A673 (cell line): ENCODE measurements around the gene SRD5A1. TPM values are rescaled to one million over a fixed set of nuclear protein-coding genes. Genes with fewer than 3 reads are reported as not detected.

Experiments
- BruUV-seq: library from RNA; stranded (reverse); fragments of 400-500 nt; replicated peaks from 2 replicates; lab custom pipeline; 2021; lab: Mats Ljungman, UMichigan
- CTCF ChIA-PET: fragments of 300-600 bp; sonication (Branson Sonifier 250); formaldehyde crosslinking; loops from one replicate; lab custom pipeline; 2022; ENCODE audit warnings: antibody characterized with exemption; lab: Charles Lee
- POLR2A ChIA-PET: fragments of 300-600 bp; sonication (Branson Sonifier 250); formaldehyde crosslinking; loops from one replicate; lab custom pipeline; 2022; ENCODE audit warnings: antibody characterized with exemption; ENCODE audit not compliant: low non-redundant PET; lab: Charles Lee
- DNase-seq: peaks from one replicate; pipeline ENCODE4 v3.0.0-alpha.2; 2015; ENCODE audit warnings: low spot score
- H3K27ac ChIP-seq: fragments of 200-600 bp; sonication (generic); 2 replicates; pipeline ENCODE4 v1.5.1; 2016; ENCODE audit warnings: mixed run types, low read depth, mild to moderate bottlenecking, mixed read lengths, antibody characterized with exemption, low read length; ENCODE audit not compliant: poor library complexity, severe bottlenecking
- H3K27me3 ChIP-seq: fragments of 200-600 bp; sonication (generic); replicated peaks from 2 replicates; pipeline ENCODE4 v1.6.1; 2017; ENCODE audit warnings: mixed run types, low read depth, mild to moderate bottlenecking, mixed read lengths, antibody characterized with exemption, low read length; ENCODE audit not compliant: insufficient read depth, poor library complexity
- H3K36me3 ChIP-seq: fragments of 200-600 bp; sonication (generic); 2 replicates; pipeline ENCODE4 v1.6.1; 2016; ENCODE audit warnings: mixed run types, mild to moderate bottlenecking, mixed read lengths, antibody characterized with exemption, low read length; ENCODE audit not compliant: insufficient read depth, poor library complexity, severe bottlenecking
- H3K4me1 ChIP-seq: fragments of 200-600 bp; sonication (generic); 2 replicates; pipeline ENCODE4 v1.6.1; 2017; ENCODE audit warnings: mixed run types, mild to moderate bottlenecking, mixed read lengths, antibody characterized with exemption, low read length; ENCODE audit not compliant: insufficient read depth, poor library complexity, severe bottlenecking
- H3K4me3 ChIP-seq: fragments of 200-600 bp; sonication (generic); 2 replicates; pipeline ENCODE4 v1.5.1; 2016; ENCODE audit warnings: low read depth, mixed run types, mild to moderate bottlenecking, mixed read lengths, low read length; ENCODE audit not compliant: poor library complexity, severe bottlenecking
- H3K9me3 ChIP-seq: fragments of 200-600 bp; sonication (generic); 2 replicates; pipeline ENCODE4 v1.6.1; 2016; ENCODE audit warnings: mixed run types, low read depth, mild to moderate bottlenecking, mixed read lengths, antibody characterized with exemption, low read length; ENCODE audit not compliant: poor library complexity, severe bottlenecking
- EZH2 ChIP-seq: fragments of 200-600 bp; sonication (generic); IDR thresholded peaks from 2 replicates; pipeline ENCODE4 v1.6.1; 2017; ENCODE audit warnings: borderline replicate concordance, low read depth, mild to moderate bottlenecking, mixed read lengths, antibody characterized with exemption, low read length; ENCODE audit not compliant: poor library complexity, severe bottlenecking
- intact Hi-C: fragments of 100-400 bp; cut with micrococcal nuclease; formaldehyde crosslinking; loops from one replicate; pipeline ENCODE4 v1.10.0; 2022; ENCODE audit not compliant: unreplicated experiment
- total RNA-seq: library from RNA; stranded (reverse); gene quantifications from 2 replicates; pipeline ENCODE4 v1.2.3, GENCODE V29; 2021
- TF ChIP-seq, protein P1 (sequence below): fragments of 300-800, 200-600 bp; sonication (generic); conservative IDR thresholded peaks from 2 replicates; pipeline ENCODE4 v1.5.1; 2017; ENCODE audit warnings: low read depth, mild to moderate bottlenecking, antibody characterized with exemption, low read length, moderate library complexity, mixed read lengths

SRD5A1 gene
- total RNA-seq, 1 experiment from 2014 or later = 32.0 TPM

DNA sequence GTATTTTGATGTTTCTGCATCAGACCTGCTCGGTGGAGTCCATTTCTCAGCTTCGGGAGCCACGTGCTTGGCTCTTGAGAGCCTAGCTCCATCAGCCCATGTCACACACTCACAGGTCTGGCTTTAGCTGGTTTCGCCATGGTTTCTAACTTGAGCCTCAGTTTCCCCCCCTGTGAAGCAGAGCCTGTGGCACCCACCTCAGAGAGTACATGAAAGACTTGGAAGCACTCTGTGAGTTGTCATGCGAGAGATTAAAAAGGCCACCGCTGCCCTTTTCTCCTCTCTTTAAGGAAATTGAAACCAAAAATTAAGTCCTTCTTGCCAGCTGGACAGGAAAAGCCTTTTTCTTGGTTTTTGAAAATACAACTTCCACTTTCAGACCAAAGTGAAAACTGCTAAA is 88.8 kb downstream of the SRD5A1 start:
- TF ChIP-seq EZH2 = no peak
- TF ChIP-seq, protein P1, sequence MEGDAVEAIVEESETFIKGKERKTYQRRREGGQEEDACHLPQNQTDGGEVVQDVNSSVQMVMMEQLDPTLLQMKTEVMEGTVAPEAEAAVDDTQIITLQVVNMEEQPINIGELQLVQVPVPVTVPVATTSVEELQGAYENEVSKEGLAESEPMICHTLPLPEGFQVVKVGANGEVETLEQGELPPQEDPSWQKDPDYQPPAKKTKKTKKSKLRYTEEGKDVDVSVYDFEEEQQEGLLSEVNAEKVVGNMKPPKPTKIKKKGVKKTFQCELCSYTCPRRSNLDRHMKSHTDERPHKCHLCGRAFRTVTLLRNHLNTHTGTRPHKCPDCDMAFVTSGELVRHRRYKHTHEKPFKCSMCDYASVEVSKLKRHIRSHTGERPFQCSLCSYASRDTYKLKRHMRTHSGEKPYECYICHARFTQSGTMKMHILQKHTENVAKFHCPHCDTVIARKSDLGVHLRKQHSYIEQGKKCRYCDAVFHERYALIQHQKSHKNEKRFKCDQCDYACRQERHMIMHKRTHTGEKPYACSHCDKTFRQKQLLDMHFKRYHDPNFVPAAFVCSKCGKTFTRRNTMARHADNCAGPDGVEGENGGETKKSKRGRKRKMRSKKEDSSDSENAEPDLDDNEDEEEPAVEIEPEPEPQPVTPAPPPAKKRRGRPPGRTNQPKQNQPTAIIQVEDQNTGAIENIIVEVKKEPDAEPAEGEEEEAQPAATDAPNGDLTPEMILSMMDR = no peak
- Histone ChIP-seq H3K4me3 (no peak overlapping the region), H3K36me3 (peaks cover 2% of the 10 kb centered on the region), H3K27ac (no peak overlapping the region), H3K27me3 (no peaks in the 10 kb centered on the region), H3K9me3 (no peaks in the 10 kb centered on the region), H3K4me1 (peaks cover 18% of the 10 kb centered on the region)
- CTCF ChIA-PET = no interaction called here
- intact Hi-C loops = no loop called here
- BruUV-seq = no TSS peak
- no peak for DNase-seq
- POLR2A ChIA-PET = no interaction called here

DNA sequence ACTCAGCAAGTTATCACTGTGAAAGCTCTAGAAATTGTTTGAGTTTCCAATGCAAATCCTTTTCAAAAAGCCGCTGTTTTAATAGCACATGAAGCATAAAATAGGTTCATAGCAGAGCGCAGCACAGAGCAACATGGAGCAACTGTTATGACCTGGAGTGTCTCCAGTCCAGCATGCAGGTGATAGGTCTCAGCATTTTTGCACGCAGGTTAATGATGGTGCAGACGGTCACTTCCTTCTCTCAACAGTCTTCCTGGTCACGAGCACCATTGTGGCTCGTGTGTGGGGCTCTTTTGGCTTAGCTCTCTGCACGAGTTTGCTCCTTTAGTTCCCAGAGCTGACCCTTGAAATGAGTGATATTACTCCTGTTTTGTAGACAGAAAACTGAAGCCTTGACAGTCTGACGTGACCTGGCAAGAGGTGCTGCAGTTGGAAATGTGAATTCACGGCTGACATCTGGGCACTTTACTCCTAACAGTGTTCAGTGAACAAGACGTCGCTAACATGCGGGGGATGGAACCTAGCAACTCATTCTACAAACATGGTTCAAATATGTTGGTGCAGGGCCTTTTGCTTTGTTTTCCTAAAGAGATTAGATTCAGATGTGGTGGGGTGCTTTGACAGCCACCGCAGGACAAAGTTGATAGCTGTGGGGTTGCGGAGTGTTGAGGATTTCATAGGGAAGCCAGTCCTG is 90.0 kb downstream of the SRD5A1 start:
- Histone ChIP-seq H3K9me3 (no peaks in the 10 kb centered on the region), H3K36me3 (no peaks in the 10 kb centered on the region), H3K27ac (no peak overlapping the region), H3K4me1 (peaks cover 30% of the 10 kb centered on the region), H3K27me3 (no peaks in the 10 kb centered on the region), H3K4me3 (no peak overlapping the region)
- intact Hi-C loops = no loop called here
- DNase-seq = no peak
- no TSS peak for BruUV-seq
- POLR2A ChIA-PET = no interaction called here
- CTCF ChIA-PET = no interaction called here
- no peak for TF ChIP-seq EZH2

DNA sequence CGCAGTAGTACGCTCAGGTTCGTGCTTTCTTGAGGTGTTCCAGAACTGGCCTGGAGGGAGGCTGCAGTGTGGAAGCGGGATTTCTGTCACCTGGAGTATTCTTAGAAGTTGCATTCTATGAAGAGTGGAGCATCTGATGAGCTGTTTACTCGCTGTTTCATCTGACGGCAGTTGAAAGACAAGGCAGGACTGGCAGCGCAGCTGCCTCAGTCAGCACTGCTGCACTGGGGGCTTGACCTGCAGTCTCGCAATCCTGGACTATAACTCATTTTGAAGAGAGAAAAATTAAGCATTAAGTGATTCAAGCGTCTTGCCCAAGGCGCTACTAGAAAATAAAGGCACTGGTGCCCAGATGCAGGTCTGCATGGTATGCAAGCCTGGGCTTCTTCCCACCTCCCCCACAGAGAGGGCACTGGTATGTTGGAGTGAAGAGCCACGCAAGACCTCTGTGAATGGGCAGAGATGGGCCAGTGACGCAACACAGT is 90.6 kb downstream of the SRD5A1 start:
- Histone ChIP-seq H3K27ac (no peak overlapping the region), H3K27me3 (no peaks in the 10 kb centered on the region), H3K4me1 (peaks cover 36% of the 10 kb centered on the region), H3K9me3 (no peaks in the 10 kb centered on the region), H3K36me3 (no peaks in the 10 kb centered on the region), H3K4me3 (no peak overlapping the region)
- no TSS peak for BruUV-seq
- intact Hi-C loops = no loop called here
- CTCF ChIA-PET = no interaction called here
- TF ChIP-seq EZH2 = no peak
- TF ChIP-seq, protein P1 = no peak
- no peak for DNase-seq
- POLR2A ChIA-PET = no interaction called here

Other genes starting within 250 kb of the SRD5A1 start
- gene UBE2QL1, start 184.6 kb upstream of the SRD5A1 start, total RNA-seq = 0.74 and 2.6 TPM in 2 replicates
- 102 and 111 TPM in 2 replicates for gene NSUN2, start 396 bp upstream of the SRD5A1 start, total RNA-seq
- 51.7 and 57.1 TPM in 2 replicates for gene TENT4A, start 80.0 kb downstream of the SRD5A1 start, total RNA-seq